Endothelial cell of umbilical vein (primary cell): Measurements from ENCODE around the gene CAMKK2. TPM values are rescaled to one million over a fixed set of nuclear protein-coding genes. Genes with fewer than 3 reads are reported as not detected.

Experiments
- BruUV-seq: library from RNA; stranded (reverse); fragments of 400-500 nt; replicated peaks from 2 replicates; lab custom pipeline; 2021; lab: Mats Ljungman, UMichigan
- CTCF ChIA-PET: fragments of 300-600, 350-600 bp; sonication (Branson Sonifier 250); formaldehyde crosslinking; loops from one replicate; lab custom pipeline; 2021; ENCODE audit warnings: antibody characterized with exemption, inconsistent platforms; lab: Charles Lee
- POLR2A ChIA-PET: fragments of 300-600, 350-600 bp; sonication (Branson Sonifier 250); formaldehyde crosslinking; loops from one replicate; lab custom pipeline; 2021; ENCODE audit warnings: antibody characterized with exemption, inconsistent platforms; lab: Charles Lee
- DNase-seq: peaks from one replicate; pipeline ENCODE4 v3.0.0-alpha.2; 2011; ENCODE audit warnings: low read depth, low spot score
- FAIRE-seq: peaks from 2 replicates; lab custom pipeline; 2011; peaks lifted over from hg19 to GRCh38; lab: Jason Lieb, UNC
- H2AFZ ChIP-seq: 2 replicates; pipeline ENCODE4 v1.6.0; 2012; ENCODE audit warnings: low read depth, low read length, control low read depth, inconsistent platforms
- H3K27ac ChIP-seq: 2 replicates; pipeline ENCODE4 v1.5.1; 2011; ENCODE audit warnings: low read depth, mild to moderate bottlenecking, control low read depth, low read length, moderate library complexity; ENCODE audit not compliant: insufficient read depth
- H3K27me3 ChIP-seq, 2 experiments: 2 replicates each; pipeline versions ENCODE4 v1.6.0 to v1.6.1; 2011; ENCODE audit warnings: low read length in 2 of 2, mixed read lengths in 1 of 2; ENCODE audit not compliant: control insufficient read depth in 2 of 2, insufficient read depth in 2 of 2
- H3K36me3 ChIP-seq, 2 experiments: 2 replicates in 1 of 2; 3 replicates in 1 of 2; pipeline ENCODE4 v1.5.1; 2011; ENCODE audit warnings: low read length in 2 of 2, mild to moderate bottlenecking in 1 of 2, moderate library complexity in 1 of 2; ENCODE audit not compliant: control insufficient read depth in 2 of 2, insufficient read depth in 2 of 2; ENCODE audit errors: extremely low read depth in 1 of 2
- H3K4me1 ChIP-seq: 3 replicates; pipeline ENCODE4 v1.5.1; 2011; ENCODE audit warnings: mild to moderate bottlenecking, low read length; ENCODE audit not compliant: control insufficient read depth, insufficient read depth; ENCODE audit errors: extremely low read depth
- H3K4me2 ChIP-seq: 2 replicates; pipeline ENCODE4 v1.6.1; 2011; ENCODE audit warnings: low read length, control low read depth, mixed read lengths; ENCODE audit not compliant: insufficient read depth
- H3K4me3 ChIP-seq, 3 experiments: fragments of 200-600 bp in 1 of 3; sonication (generic), shearing (Covaris generic) in 1 of 3; replicated peaks in 1 of 3; 2 replicates each; pipeline ENCODE4 v1.5.1; 2011 to 2016; ENCODE audit warnings: control low read depth in 3 of 3, low read length in 3 of 3, mild to moderate bottlenecking in 2 of 3, inconsistent platforms in 1 of 3, low read depth in 1 of 3, moderate library complexity in 1 of 3; ENCODE audit not compliant: insufficient read depth in 1 of 3
- H3K79me2 ChIP-seq: 2 replicates; pipeline ENCODE4 v1.6.0; 2012; ENCODE audit warnings: low read length, inconsistent platforms; ENCODE audit not compliant: control insufficient read depth, insufficient read depth
- H3K9ac ChIP-seq: replicated peaks from 2 replicates; pipeline ENCODE3; 2011; ENCODE audit warnings: low read length, control low read depth; ENCODE audit not compliant: insufficient read depth; ENCODE audit errors: extremely low read depth
- H3K9me1 ChIP-seq: replicated peaks from 3 replicates; pipeline ENCODE4 v1.6.0; 2011; ENCODE audit warnings: mild to moderate bottlenecking, low read length; ENCODE audit not compliant: control insufficient read depth, insufficient read depth; ENCODE audit errors: extremely low read depth
- H3K9me3 ChIP-seq: replicated peaks from 2 replicates; pipeline ENCODE4 v1.5.1; 2012; ENCODE audit warnings: low read length, inconsistent platforms; ENCODE audit not compliant: control insufficient read depth, insufficient read depth
- H4K20me1 ChIP-seq: replicated peaks from 2 replicates; pipeline ENCODE3; 2011; ENCODE audit warnings: mild to moderate bottlenecking, low read length; ENCODE audit not compliant: control insufficient read depth, insufficient read depth; ENCODE audit errors: extremely low read depth
- EZH2 ChIP-seq: IDR thresholded peaks from 2 replicates; pipeline ENCODE4 v1.6.1; 2012; ENCODE audit warnings: borderline replicate concordance, low read depth, mild to moderate bottlenecking, moderate library complexity, low read length, inconsistent platforms; ENCODE audit not compliant: severe bottlenecking
- FOS ChIP-seq: IDR thresholded peaks from 2 replicates; pipeline ENCODE4 v1.6.1; 2011; ENCODE audit warnings: mild to moderate bottlenecking, low read length, moderate library complexity, borderline replicate concordance; ENCODE audit not compliant: insufficient read depth
- GATA2 ChIP-seq: IDR thresholded peaks from 2 replicates; pipeline ENCODE4 v1.7.0; 2011; ENCODE audit warnings: low read depth, mild to moderate bottlenecking, moderate library complexity, mixed read lengths, low read length; ENCODE audit not compliant: insufficient read length, insufficient read depth
- JUN ChIP-seq: IDR thresholded peaks from 2 replicates; pipeline ENCODE4 v1.6.1; 2011; ENCODE audit warnings: borderline replicate concordance, low read depth; ENCODE audit not compliant: insufficient read length, insufficient read depth
- MAX ChIP-seq: IDR thresholded peaks from 2 replicates; pipeline ENCODE4 v1.6.1; 2011; ENCODE audit not compliant: insufficient read depth, insufficient read length
- MYC ChIP-seq: IDR thresholded peaks from one replicate; pipeline ENCODE4 v1.6.1; 2011; ENCODE audit warnings: mild to moderate bottlenecking, low read depth, low read length
- POLR2A ChIP-seq: IDR thresholded peaks from 2 replicates; pipeline ENCODE4 v1.6.1; 2012; ENCODE audit warnings: low read depth, mild to moderate bottlenecking, control low read depth, low read length
- POLR2AphosphoS5 ChIP-seq: IDR thresholded peaks from 2 replicates; pipeline ENCODE4 v1.6.1; 2012; ENCODE audit warnings: low read depth, mild to moderate bottlenecking, control low read depth, low read length, moderate library complexity; ENCODE audit not compliant: insufficient read depth
- dilution Hi-C: fragments of 300-500 bp; cut with MboI; formaldehyde crosslinking; loops from one replicate; pipeline ENCODE4 v1.15.0; 2019; ENCODE audit warnings: low sequenced_read_pairs; ENCODE audit not compliant: extremely low pct_ligation_motif_present
- intact Hi-C: fragments of 100-400 bp; cut with micrococcal nuclease; formaldehyde crosslinking; loops from one replicate; pipeline ENCODE4 v1.10.0; 2022
- polyA plus RNA-seq, 4 experiments: library from polyadenylated mRNA; depleted of rRNA in 3 of 4; stranded (reverse) in 3 of 4; unstranded in 1 of 4; fragments of >200 nt; gene quantifications; 2 replicates each; pipeline versions ENCODE4 v1.2.1 to v1.2.3, GENCODE V29; 2011 to 2012; ENCODE audit warnings: missing spikeins in 1 of 4
- total RNA-seq: library from RNA; stranded (reverse); gene quantifications from 2 replicates; pipeline ENCODE4 v1.2.3, GENCODE V29; 2021
- TF ChIP-seq, protein P1 (sequence below), 2 donors: IDR thresholded peaks; 1 replicate in 1 of 2; 2 replicates in 1 of 2; pipeline ENCODE4 v1.5.1; 2011; ENCODE audit warnings: low read length in 2 of 2, mild to moderate bottlenecking in 2 of 2, moderate library complexity in 2 of 2, control low read depth in 1 of 2, inconsistent platforms in 1 of 2, low read depth in 1 of 2; ENCODE audit not compliant: insufficient read depth in 1 of 2; ENCODE audit errors: extremely low read depth in 1 of 2

The CAMKK2 gene
- total and polyA plus RNA-seq, 2 donors (not counting 3 experiments of a cell fraction or from before 2014, with no cell fraction given) = 32.5 to 45.0 TPM

DNA sequence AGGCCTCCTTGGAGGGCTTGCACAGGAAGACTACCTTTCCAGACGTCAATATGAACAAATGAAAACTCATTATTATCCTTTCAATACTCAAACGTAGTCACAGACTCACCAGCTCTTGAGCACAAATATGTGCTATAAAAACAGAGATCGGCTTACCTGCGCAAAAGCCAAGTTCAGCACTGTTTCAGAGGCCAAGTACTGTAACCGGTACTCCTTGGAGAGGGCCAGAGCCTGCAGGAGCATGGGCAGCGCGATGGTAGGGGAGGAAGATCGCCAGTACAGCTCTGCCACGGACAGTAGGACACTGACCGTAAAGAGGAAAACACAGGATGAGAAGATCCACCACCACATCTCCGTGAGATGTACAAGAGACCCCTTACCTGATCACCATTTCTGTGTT is 21.6 kb upstream of the CAMKK2 start:
- Histone ChIP-seq H3K9me1 (no peaks in the 10 kb centered on the region), H3K27me3 (no peaks in the 10 kb centered on the region), H3K4me1 (no peaks in the 10 kb centered on the region), H3K9ac (no peak overlapping the region), H3K36me3 (peaks cover 4 to 7% of the 10 kb centered on the region in 2 experiments), H3K4me2 (no peak overlapping the region), H3K79me2 (peaks cover 3% of the 10 kb centered on the region), H3K4me3 (no peak overlapping the region), H4K20me1 (no peaks in the 10 kb centered on the region), H3K9me3 (no peaks in the 10 kb centered on the region), H3K27ac (no peak overlapping the region), H2AFZ (no peak overlapping the region)
- DNase-seq (no peak), FAIRE-seq (no peak)
- TF ChIP-seq GATA2 = no peak
- no peak for TF ChIP-seq POLR2A
- TF ChIP-seq POLR2AphosphoS5 = no peak
- TF ChIP-seq MYC = no peak
- TF ChIP-seq MAX = no peak
- TF ChIP-seq FOS = no peak
- no peak for TF ChIP-seq EZH2
- TF ChIP-seq, protein P1, sequence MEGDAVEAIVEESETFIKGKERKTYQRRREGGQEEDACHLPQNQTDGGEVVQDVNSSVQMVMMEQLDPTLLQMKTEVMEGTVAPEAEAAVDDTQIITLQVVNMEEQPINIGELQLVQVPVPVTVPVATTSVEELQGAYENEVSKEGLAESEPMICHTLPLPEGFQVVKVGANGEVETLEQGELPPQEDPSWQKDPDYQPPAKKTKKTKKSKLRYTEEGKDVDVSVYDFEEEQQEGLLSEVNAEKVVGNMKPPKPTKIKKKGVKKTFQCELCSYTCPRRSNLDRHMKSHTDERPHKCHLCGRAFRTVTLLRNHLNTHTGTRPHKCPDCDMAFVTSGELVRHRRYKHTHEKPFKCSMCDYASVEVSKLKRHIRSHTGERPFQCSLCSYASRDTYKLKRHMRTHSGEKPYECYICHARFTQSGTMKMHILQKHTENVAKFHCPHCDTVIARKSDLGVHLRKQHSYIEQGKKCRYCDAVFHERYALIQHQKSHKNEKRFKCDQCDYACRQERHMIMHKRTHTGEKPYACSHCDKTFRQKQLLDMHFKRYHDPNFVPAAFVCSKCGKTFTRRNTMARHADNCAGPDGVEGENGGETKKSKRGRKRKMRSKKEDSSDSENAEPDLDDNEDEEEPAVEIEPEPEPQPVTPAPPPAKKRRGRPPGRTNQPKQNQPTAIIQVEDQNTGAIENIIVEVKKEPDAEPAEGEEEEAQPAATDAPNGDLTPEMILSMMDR (IDR thresholded peaks at IDR 0.05; ENCODE audit: extremely low read depth in 1 of 2, insufficient read depth in 1 of 2, low read depth in 1 of 2, low read length in 2 of 2) = no peak
- no peak for TF ChIP-seq JUN
- POLR2A ChIA-PET = no interaction called here
- BruUV-seq = no TSS peak
- intact Hi-C loops = no loop called here
- dilution Hi-C loops = no loop called here
- CTCF ChIA-PET = interaction anchor here (0.7 to 1.4 kb wide), 2 partner anchors 17 to 125 kb away, joined by 3 read pairs; no protein-coding TSS in a partner anchor
